ENCODE measurements around the gene TTC39C.
A peak's percentile ranks its signal among the peaks of the same experiment; 100 is the strongest.

Gene TTC39C

DNA sequence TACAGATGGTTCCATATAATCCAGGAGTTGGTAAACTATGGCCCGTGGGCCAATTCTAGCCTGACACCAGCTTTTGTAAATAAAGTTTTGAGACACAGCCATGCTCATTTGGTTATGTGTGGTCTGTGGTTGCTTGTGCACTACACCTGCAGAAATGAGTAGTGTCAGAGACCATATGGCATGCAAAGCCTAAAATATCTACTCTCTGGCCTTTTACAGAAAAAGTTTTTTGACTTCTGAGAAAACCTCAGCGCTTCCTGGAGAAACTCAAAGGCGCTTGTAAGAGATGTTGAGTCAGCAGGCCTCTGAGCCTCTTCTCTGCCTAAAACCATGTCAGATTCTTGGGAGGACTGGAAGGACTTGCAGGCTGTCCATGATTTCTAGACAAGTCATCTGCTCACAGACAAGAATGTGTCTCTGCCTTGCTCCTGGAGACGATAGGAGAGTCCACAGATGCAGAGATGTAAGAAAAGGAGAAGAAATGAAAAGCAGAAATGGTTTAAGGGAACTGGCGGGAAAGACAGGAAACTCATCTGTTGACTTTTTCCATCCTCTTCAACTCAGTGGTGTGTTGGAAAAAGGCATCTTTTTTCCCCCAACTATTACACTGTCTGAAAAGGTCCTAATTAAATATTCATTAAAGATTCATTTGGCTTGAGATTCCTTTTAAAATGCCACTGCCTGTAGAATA lies 5.2 kb downstream of the TTC39C start:
- Histone ChIP-seq H3K4me1 (ENCODE audit: insufficient read depth, low read length) (peaks cover 74% of the 10 kb centered on the region), H3K4me2 (ENCODE audit: insufficient read depth, low read length) (peak overlapping the region; percentile 89), H3K27me3 (ENCODE audit: insufficient read depth, low read length, poor library complexity) (no peaks in the 10 kb centered on the region), H3K27ac (ENCODE audit: low read length) (peak overlapping the region; percentile 73), H3K36me3 (ENCODE audit: insufficient read depth, low read length) (peaks cover 27% of the 10 kb centered on the region), H3K79me2 (ENCODE audit: insufficient read depth, low read length) (peaks cover 88% of the 10 kb centered on the region), H3K9me3 (ENCODE audit: insufficient read depth, low read length, severe bottlenecking) (no peaks in the 10 kb centered on the region), H2AFZ (ENCODE audit: low read depth, low read length) (no peak overlapping the region), H3K9ac (ENCODE audit: low read depth, low read length) (no peak overlapping the region; the same call in 1 of the 2 replicates), H3K4me3 (ENCODE audit: low read depth in 1 of 2, low read length in 2 of 2) (no peak overlapping the region), H4K20me1 (ENCODE audit: insufficient read depth, low read length) (peaks cover 74% of the 10 kb centered on the region)
- ATAC-seq (ENCODE audit: insufficient read depth, low read depth): peak; percentile 89
- TF ChIP-seq, protein P1, sequence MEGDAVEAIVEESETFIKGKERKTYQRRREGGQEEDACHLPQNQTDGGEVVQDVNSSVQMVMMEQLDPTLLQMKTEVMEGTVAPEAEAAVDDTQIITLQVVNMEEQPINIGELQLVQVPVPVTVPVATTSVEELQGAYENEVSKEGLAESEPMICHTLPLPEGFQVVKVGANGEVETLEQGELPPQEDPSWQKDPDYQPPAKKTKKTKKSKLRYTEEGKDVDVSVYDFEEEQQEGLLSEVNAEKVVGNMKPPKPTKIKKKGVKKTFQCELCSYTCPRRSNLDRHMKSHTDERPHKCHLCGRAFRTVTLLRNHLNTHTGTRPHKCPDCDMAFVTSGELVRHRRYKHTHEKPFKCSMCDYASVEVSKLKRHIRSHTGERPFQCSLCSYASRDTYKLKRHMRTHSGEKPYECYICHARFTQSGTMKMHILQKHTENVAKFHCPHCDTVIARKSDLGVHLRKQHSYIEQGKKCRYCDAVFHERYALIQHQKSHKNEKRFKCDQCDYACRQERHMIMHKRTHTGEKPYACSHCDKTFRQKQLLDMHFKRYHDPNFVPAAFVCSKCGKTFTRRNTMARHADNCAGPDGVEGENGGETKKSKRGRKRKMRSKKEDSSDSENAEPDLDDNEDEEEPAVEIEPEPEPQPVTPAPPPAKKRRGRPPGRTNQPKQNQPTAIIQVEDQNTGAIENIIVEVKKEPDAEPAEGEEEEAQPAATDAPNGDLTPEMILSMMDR (IDR thresholded peaks at IDR 0.05; ENCODE audit: borderline replicate concordance, extremely low read depth, low read length, poor library complexity, severe bottlenecking): no peak
- TF ChIP-seq EZH2 (IDR thresholded peaks at IDR 0.05; ENCODE audit: borderline replicate concordance, low read depth, low read length, severe bottlenecking): no peak
- peak; percentile 84 for DNase-seq

DNA sequence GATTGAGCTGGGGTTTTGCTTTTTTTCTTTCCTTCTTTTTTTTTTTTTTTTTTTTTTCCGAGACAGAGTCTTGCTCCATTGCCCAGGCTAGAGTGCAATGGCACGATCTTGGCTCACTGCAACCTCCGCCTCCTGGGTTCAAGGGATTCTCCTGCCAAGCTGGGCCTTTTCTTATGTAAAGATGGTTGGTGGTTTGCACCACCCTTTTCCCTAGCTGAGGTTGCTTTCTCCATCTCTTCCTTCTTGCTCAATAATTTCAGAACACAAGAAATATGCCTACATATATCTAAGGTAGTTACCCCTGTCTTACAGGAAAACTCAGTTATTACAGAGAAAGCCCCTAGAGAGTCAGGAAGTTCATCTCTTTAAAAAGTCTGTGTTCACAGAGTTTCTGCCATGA lies 7.0 kb downstream of the TTC39C start:
- no peak overlapping the region for H3K27ac ChIP-seq (ENCODE audit: low read length)
- H3K27me3 ChIP-seq (ENCODE audit: insufficient read depth, low read length, poor library complexity): no peaks in the 10 kb centered on the region
- no peak for TF ChIP-seq EZH2 (IDR thresholded peaks at IDR 0.05; ENCODE audit: borderline replicate concordance, low read depth, low read length, severe bottlenecking)
- TF ChIP-seq, protein P1 (IDR thresholded peaks at IDR 0.05; ENCODE audit: borderline replicate concordance, extremely low read depth, low read length, poor library complexity, severe bottlenecking): no peak
- H3K4me2 ChIP-seq (ENCODE audit: insufficient read depth, low read length): no peak overlapping the region
- no peaks in the 10 kb centered on the region for H3K9me3 ChIP-seq (ENCODE audit: insufficient read depth, low read length, severe bottlenecking)
- H3K9ac ChIP-seq (ENCODE audit: low read depth, low read length): no peak overlapping the region
- no peak overlapping the region for H2AFZ ChIP-seq (ENCODE audit: low read depth, low read length)
- no peak for DNase-seq
- H3K79me2 ChIP-seq (ENCODE audit: insufficient read depth, low read length): peaks cover 88% of the 10 kb centered on the region
- H3K36me3 ChIP-seq (ENCODE audit: insufficient read depth, low read length): peaks cover 27% of the 10 kb centered on the region
- H3K4me3 ChIP-seq (ENCODE audit: low read depth in 1 of 2, low read length in 2 of 2): no peak overlapping the region
- no peak for ATAC-seq (ENCODE audit: insufficient read depth, low read depth)
- H3K4me1 ChIP-seq (ENCODE audit: insufficient read depth, low read length): peaks cover 59% of the 10 kb centered on the region
- peaks cover 82% of the 10 kb centered on the region for H4K20me1 ChIP-seq (ENCODE audit: insufficient read depth, low read length)

DNA sequence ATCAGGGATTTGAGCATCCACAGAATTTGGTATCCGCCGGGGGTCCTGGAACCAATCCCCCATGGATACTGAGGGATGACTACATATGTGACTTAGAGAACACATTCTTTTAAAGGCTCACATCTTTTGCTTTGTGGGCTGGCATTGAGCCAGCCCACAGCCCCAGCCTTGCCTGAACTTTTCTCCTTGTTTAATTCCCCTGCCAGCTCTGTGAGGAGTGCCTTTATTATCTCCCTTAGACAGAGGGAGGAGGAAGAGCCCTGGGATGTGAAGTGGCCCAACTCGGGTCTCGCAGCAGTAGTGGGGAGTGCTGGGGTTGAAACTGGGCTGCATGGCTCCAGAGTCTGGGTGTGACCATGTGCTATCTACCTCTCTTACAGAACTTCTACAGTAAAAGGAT lies 7.6 kb downstream of the TTC39C start:
- Histone ChIP-seq H2AFZ (ENCODE audit: low read depth, low read length) (no peak overlapping the region), H3K9ac (ENCODE audit: low read depth, low read length) (no peak overlapping the region), H3K27me3 (ENCODE audit: insufficient read depth, low read length, poor library complexity) (no peaks in the 10 kb centered on the region), H3K79me2 (ENCODE audit: insufficient read depth, low read length) (peaks cover 87% of the 10 kb centered on the region), H4K20me1 (ENCODE audit: insufficient read depth, low read length) (peaks cover 79% of the 10 kb centered on the region), H3K36me3 (ENCODE audit: insufficient read depth, low read length) (peaks cover 22% of the 10 kb centered on the region), H3K27ac (ENCODE audit: low read length) (no peak overlapping the region), H3K4me2 (ENCODE audit: insufficient read depth, low read length) (no peak overlapping the region), H3K9me3 (ENCODE audit: insufficient read depth, low read length, severe bottlenecking) (no peaks in the 10 kb centered on the region), H3K4me3 (ENCODE audit: low read depth in 1 of 2, low read length in 2 of 2) (no peak overlapping the region), H3K4me1 (ENCODE audit: insufficient read depth, low read length) (peaks cover 53% of the 10 kb centered on the region)
- TF ChIP-seq EZH2 (IDR thresholded peaks at IDR 0.05; ENCODE audit: borderline replicate concordance, low read depth, low read length, severe bottlenecking): no peak
- TF ChIP-seq, protein P1 (IDR thresholded peaks at IDR 0.05; ENCODE audit: borderline replicate concordance, extremely low read depth, low read length, poor library complexity, severe bottlenecking): no peak
- ATAC-seq (ENCODE audit: insufficient read depth, low read depth) (no peak), DNase-seq (peak; percentile 27)

All from DND-41 (cell line).